Measurements from ENCODE around the gene INSM1. TPM values are rescaled to one million over a fixed set of nuclear protein-coding genes. Genes with fewer than 3 reads are reported as not detected.
A peak's percentile ranks its signal among the peaks of the same experiment; 100 is the strongest.

Gene INSM1
- polyA plus RNA-seq, 3 donors, result not detected

GRCh38 chr20:20331817-20332216 lies 36.1 kb upstream of the INSM1 start:
- H4K20me1 ChIP-seq (ENCODE audit: insufficient read depth, low read length), result no peaks in the 10 kb centered on the region
- Mint-ChIP-seq H3K4me1 (peaks cover 53% of the 10 kb centered on the region), H3K9me3 (peaks cover 0 to 6% (median 3%) of the 10 kb centered on the region in 7 donors), H3K4me3 (peak overlapping the region in 1 of 2 donors; percentile 65), H3K27ac (peak overlapping the region; percentile 37 to 91 (median 85)), H3K27me3 (ENCODE audit: low read depth in 3 of 3) (peaks cover 0 to 2% (median 0%) of the 10 kb centered on the region in 3 donors), H3K36me3 (peaks cover 0 to 2% of the 10 kb centered on the region in 2 donors)
- H3K4me3 ChIP-seq (replicated peaks in 1 of 3; ENCODE audit: low read depth in 2 of 3, low read length in 3 of 3), result no peak overlapping the region
- DNase-seq, result peak; percentile 36 to 64 (median 41)
- no peak overlapping the region for H3K9ac ChIP-seq (ENCODE audit: insufficient read depth, low read length, poor library complexity, severe bottlenecking)
- H3K4me2 ChIP-seq (replicated peaks; ENCODE audit: extremely low read depth, low read length, poor library complexity, severe bottlenecking), result peak overlapping the region; percentile 52
- no peaks in the 10 kb centered on the region for H3K36me3 ChIP-seq (replicated peaks in 1 of 2; ENCODE audit: control insufficient read depth in 1 of 2, insufficient read depth in 2 of 2, low read length in 2 of 2)
- H3K27me3 ChIP-seq (ENCODE audit: control insufficient read depth in 2 of 2, insufficient read depth in 2 of 2, low read length in 2 of 2), result no peaks in the 10 kb centered on the region
- H3K79me2 ChIP-seq (ENCODE audit: insufficient read depth, low read length), result no peaks in the 10 kb centered on the region
- peaks cover 0 to 3% of the 10 kb centered on the region in 2 donors for H3K9me3 ChIP-seq (replicated peaks in 1 of 2; ENCODE audit: control insufficient read depth in 1 of 2, insufficient read depth in 1 of 2, low read length in 2 of 2)
- TF ChIP-seq CTCF (IDR thresholded peaks at IDR 0.05), result no peak
- intact Hi-C loops (cut with micrococcal nuclease), result loop anchor here in 1 of 2 donors (5.0 kb wide), 1 partner anchor 65 kb away; no protein-coding TSS in a partner anchor
- WGBS (ENCODE audit: insufficient coverage), result no CpG with 5 or more reads among the region's 2 CpGs
- peaks cover 47 to 59% of the 10 kb centered on the region in 2 donors for H3K4me1 ChIP-seq (ENCODE audit: control insufficient read depth in 1 of 2, insufficient read depth in 2 of 2, low read length in 2 of 2)
- no peak overlapping the region for H2AFZ ChIP-seq (ENCODE audit: insufficient read depth, low read depth, low read length, poor library complexity, severe bottlenecking)
- H3K27ac ChIP-seq (ENCODE audit: low read depth in 1 of 2, low read length in 2 of 2), result peak overlapping the region; percentile 50 to 68

DNA sequence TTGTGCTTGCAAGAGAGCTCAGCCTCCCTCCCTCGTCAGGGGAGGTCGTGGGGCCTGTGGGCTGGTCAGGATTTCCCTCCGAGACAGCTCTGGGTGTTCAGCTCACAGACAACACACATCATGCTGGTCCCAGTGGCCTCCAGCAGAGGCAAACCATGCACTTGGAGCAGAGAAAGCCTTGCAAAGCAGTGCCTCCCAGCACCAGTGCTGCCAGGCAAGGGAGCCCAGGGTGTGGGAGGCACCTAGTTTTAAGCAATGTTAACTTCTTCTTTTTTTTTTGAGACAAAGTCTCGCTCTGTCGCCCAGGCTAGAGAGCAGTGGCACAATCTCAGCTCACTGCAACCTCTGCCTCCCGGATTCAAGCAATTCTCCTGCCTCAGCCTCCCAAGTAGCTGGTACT lies 34.0 kb upstream of the INSM1 start:
- Histone ChIP-seq H4K20me1 (ENCODE audit: insufficient read depth, low read length) (no peaks in the 10 kb centered on the region), H3K27ac (ENCODE audit: low read depth in 1 of 2, low read length in 2 of 2) (peak overlapping the region; percentile 25 to 61), H3K4me2 (replicated peaks; ENCODE audit: extremely low read depth, low read length, poor library complexity, severe bottlenecking) (peak overlapping the region; percentile 50), H3K79me2 (ENCODE audit: insufficient read depth, low read length) (no peaks in the 10 kb centered on the region), H3K4me3 (replicated peaks in 1 of 3; ENCODE audit: low read depth in 2 of 3, low read length in 3 of 3) (peak overlapping the region in 1 of 3 experiments; percentile 47), H3K36me3 (replicated peaks in 1 of 2; ENCODE audit: control insufficient read depth in 1 of 2, insufficient read depth in 2 of 2, low read length in 2 of 2) (no peaks in the 10 kb centered on the region), H3K9me3 (replicated peaks in 1 of 2; ENCODE audit: control insufficient read depth in 1 of 2, insufficient read depth in 1 of 2, low read length in 2 of 2) (peaks cover 0 to 3% of the 10 kb centered on the region in 2 donors), H3K9ac (ENCODE audit: insufficient read depth, low read length, poor library complexity, severe bottlenecking) (no peak overlapping the region), H2AFZ (ENCODE audit: insufficient read depth, low read depth, low read length, poor library complexity, severe bottlenecking) (peak overlapping the region; percentile 29), H3K4me1 (ENCODE audit: control insufficient read depth in 1 of 2, insufficient read depth in 2 of 2, low read length in 2 of 2) (peaks cover 44 to 48% of the 10 kb centered on the region in 2 donors), H3K27me3 (ENCODE audit: control insufficient read depth in 2 of 2, insufficient read depth in 2 of 2, low read length in 2 of 2) (no peaks in the 10 kb centered on the region)
- Mint-ChIP-seq H3K4me3 (peak overlapping the region; percentile 26 to 58), H3K9me3 (peaks cover 0 to 11% (median 4%) of the 10 kb centered on the region in 7 donors), H3K27me3 (ENCODE audit: low read depth in 3 of 3) (peaks cover 0 to 2% (median 0%) of the 10 kb centered on the region in 3 donors), H3K4me1 (peaks cover 42% of the 10 kb centered on the region), H3K27ac (peak overlapping the region; percentile 57 to 91 (median 87)), H3K36me3 (no peaks in the 10 kb centered on the region)
- DNase-seq, result peak; percentile 44 to 57 (median 47)
- TF ChIP-seq CTCF (IDR thresholded peaks at IDR 0.05), result no peak
- 17% methylated on average over 1 of the region's 6 CpGs for WGBS (ENCODE audit: insufficient coverage)
- intact Hi-C loops (cut with micrococcal nuclease), result loop anchor here in 1 of 2 donors (5.0 kb wide), 1 partner anchor 67 kb away; no protein-coding TSS in a partner anchor
